ENCODE data around the gene TXNRD2.
A peak's percentile ranks its signal among the peaks of the same experiment; 100 is the strongest.

Gene TXNRD2

DNA sequence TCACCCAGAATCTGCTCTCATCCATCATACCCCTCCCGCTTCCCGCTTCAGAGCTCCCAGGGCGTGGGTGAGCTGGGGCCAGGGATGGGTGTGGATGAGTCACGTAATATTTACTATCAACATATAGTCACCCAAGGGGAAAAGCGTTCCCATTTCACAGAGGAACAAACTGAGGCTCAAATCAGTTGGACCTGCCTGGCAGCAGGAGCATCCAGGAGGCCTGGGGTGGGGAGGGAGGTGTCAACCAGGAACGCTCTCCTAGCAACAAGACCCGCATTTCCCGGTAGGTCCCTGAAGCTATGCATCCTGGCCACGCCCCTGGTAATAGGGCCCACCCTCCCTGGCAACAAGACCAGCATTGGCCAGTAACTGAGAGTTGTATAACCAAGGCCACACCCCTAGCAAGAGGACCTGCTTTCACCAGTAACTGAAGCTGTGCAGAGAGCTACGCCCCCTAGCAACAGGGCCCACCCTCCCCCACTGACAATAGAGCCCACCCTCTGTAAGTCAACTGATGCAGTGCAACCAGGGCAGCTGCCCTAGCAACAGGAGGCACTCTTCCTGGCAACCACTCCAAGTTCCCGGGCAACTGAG lies 32.7 kb upstream of the TXNRD2 start:
- Histone ChIP-seq H3K27me3 (ENCODE audit: control insufficient read depth in 1 of 2, insufficient read depth in 1 of 2, low read length in 2 of 2) (peaks cover 0 to 8% of the 10 kb centered on the region in 2 experiments), H3K4me1 (ENCODE audit: control insufficient read depth, insufficient read depth, low read depth, low read length) (peaks cover 26% of the 10 kb centered on the region), H4K91ac (ENCODE audit: low read length) (no peak overlapping the region), H3K9ac (ENCODE audit: low read length) (no peak overlapping the region), H3K27ac (ENCODE audit: low read length, poor library complexity, severe bottlenecking) (peak overlapping the region; percentile 18), H4K8ac (ENCODE audit: low read length) (peak overlapping the region; percentile 22), H3K23ac (ENCODE audit: low read length in 2 of 2) (no peak overlapping the region), H3K9me3 (ENCODE audit: control insufficient read depth, low read length) (no peaks in the 10 kb centered on the region), H2BK15ac (ENCODE audit: low read depth, poor library complexity, severe bottlenecking) (no peak overlapping the region), H3K4ac (ENCODE audit: low read depth in 1 of 2, low read length in 2 of 2) (no peak overlapping the region), H3K4me2 (ENCODE audit: low read length, poor library complexity, severe bottlenecking) (no peak overlapping the region), H3K4me3 (ENCODE audit: insufficient read depth in 1 of 2, low read depth in 1 of 2, low read length in 2 of 2) (no peak overlapping the region), H2BK5ac (ENCODE audit: low read depth, low read length, poor library complexity, severe bottlenecking) (no peak overlapping the region), H2AFZ (ENCODE audit: low read depth, low read length) (no peak overlapping the region), H3K18ac (ENCODE audit: low read depth in 1 of 2, low read length in 2 of 2) (no peak overlapping the region), H3K36me3 (ENCODE audit: control insufficient read depth in 1 of 2, insufficient read depth in 2 of 2, low read depth in 1 of 2, low read length in 2 of 2) (peaks cover 13 to 73% of the 10 kb centered on the region in 2 experiments), H3K79me1 (replicated peaks; ENCODE audit: low read length, poor library complexity, severe bottlenecking) (no peaks in the 10 kb centered on the region), H2BK120ac (ENCODE audit: low read depth, low read length) (no peak overlapping the region), H2BK12ac (ENCODE audit: low read length in 2 of 2) (no peak overlapping the region), H3K14ac (ENCODE audit: low read length in 2 of 2) (no peak overlapping the region), H2AK5ac (ENCODE audit: low read length, severe bottlenecking) (no peak overlapping the region)
- DNase-seq, result peak; percentile 59
- 54% methylated on average over 7 of the region's 11 CpGs for whole genome bisulfite sequencing

DNA sequence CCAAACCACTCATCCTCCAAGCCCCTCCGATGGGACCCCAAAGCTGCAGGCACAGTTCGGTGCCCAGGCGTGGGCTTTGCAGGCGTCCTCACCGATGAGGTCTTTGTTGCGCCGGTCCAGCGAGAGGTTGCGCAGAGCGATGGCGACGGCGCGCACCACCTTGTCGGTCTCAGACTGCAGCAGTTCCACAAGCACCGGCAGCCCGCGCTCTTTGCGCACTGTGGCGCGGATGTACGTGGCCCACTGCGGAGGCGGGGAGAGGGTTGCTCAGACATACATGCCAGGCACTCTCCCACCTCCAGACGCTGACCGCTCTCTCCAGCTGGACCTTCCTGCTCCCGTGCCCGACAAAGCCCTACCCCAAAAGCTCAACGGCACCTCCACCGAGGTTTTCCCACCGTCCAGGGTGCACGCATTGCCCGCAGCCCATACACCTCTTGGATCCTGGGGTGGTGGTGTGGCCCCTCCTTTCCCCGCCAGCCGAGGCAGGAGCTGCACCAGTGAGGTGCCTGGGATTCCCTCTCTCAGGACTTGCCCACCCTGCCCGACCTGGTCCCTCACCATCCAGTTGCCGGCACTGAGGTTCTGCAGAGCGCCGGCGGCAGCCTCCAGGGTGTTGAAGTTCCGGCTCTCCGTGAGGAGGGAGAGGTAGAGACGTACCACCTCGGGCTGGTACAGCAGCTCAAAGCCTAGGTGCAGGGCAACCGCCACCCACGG lies 32.1 kb upstream of the TXNRD2 start:
- Histone ChIP-seq H2BK15ac (ENCODE audit: low read depth, poor library complexity, severe bottlenecking) (no peak overlapping the region), H2BK12ac (ENCODE audit: low read length in 2 of 2) (no peak overlapping the region), H2AK5ac (ENCODE audit: low read length, severe bottlenecking) (no peak overlapping the region), H3K4me3 (ENCODE audit: insufficient read depth in 1 of 2, low read depth in 1 of 2, low read length in 2 of 2) (no peak overlapping the region), H3K79me1 (replicated peaks; ENCODE audit: low read length, poor library complexity, severe bottlenecking) (no peaks in the 10 kb centered on the region), H2BK120ac (ENCODE audit: low read depth, low read length) (no peak overlapping the region), H3K4me1 (ENCODE audit: control insufficient read depth, insufficient read depth, low read depth, low read length) (peaks cover 26% of the 10 kb centered on the region), H2BK5ac (ENCODE audit: low read depth, low read length, poor library complexity, severe bottlenecking) (no peak overlapping the region), H3K14ac (ENCODE audit: low read length in 2 of 2) (no peak overlapping the region), H3K9ac (ENCODE audit: low read length) (no peak overlapping the region), H4K91ac (ENCODE audit: low read length) (no peak overlapping the region), H4K8ac (ENCODE audit: low read length) (no peak overlapping the region), H3K23ac (ENCODE audit: low read length in 2 of 2) (no peak overlapping the region), H3K18ac (ENCODE audit: low read depth in 1 of 2, low read length in 2 of 2) (no peak overlapping the region), H2AFZ (ENCODE audit: low read depth, low read length) (no peak overlapping the region), H3K4me2 (ENCODE audit: low read length, poor library complexity, severe bottlenecking) (no peak overlapping the region), H3K4ac (ENCODE audit: low read depth in 1 of 2, low read length in 2 of 2) (no peak overlapping the region), H3K9me3 (ENCODE audit: control insufficient read depth, low read length) (no peaks in the 10 kb centered on the region), H3K27me3 (ENCODE audit: control insufficient read depth in 1 of 2, insufficient read depth in 1 of 2, low read length in 2 of 2) (peaks cover 0 to 8% of the 10 kb centered on the region in 2 experiments), H3K36me3 (ENCODE audit: control insufficient read depth in 1 of 2, insufficient read depth in 2 of 2, low read depth in 1 of 2, low read length in 2 of 2) (peaks cover 8 to 72% of the 10 kb centered on the region in 2 experiments), H3K27ac (ENCODE audit: low read length, poor library complexity, severe bottlenecking) (no peak overlapping the region)
- 98% methylated on average over 43 of the region's 46 CpGs for WGBS
- no peak for DNase-seq

DNA sequence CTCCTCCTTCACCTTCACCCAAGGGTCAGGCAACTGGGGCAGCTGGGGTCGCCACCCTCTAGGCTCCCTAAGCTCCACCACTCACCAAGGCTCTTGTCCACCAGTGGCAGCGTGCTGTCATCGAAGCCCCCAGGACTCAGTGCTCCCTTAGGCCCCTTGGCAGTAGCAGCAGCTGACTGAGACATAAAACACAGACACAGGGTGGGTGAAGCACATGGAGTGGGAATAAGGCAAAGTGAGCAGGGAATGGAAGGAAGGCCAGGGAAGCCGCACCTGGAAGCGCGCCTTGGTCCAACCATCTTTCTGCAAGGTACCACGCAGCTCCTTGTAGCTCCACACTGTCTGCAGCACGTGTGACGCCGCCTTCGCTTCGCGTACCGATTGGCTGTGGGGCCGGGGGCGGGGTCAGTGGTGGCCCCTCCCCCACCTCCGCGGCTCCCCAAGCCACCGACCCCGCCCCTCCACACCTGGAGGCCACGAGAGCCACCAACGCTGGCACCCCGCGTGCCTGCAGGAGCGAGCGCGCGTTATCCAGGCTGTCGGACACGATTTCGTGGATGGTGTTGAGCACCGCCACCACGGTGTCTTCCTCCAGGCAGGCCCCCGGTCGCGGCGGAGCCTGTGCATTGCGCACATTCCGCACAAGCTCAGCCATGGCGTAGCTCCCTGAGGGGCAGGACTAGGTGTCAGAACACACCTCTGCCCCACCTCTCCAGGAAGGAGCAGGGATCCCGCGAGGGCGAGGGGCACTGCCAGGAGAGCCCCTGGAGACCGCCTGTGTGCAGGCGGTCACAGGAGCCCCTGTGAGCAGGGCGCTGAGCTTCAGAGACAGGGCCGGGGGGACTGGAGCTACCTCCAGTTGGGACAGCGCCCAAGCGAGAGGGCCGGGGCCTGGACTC lies 31.3 kb upstream of the TXNRD2 start:
- no peak overlapping the region for H2AK5ac ChIP-seq (ENCODE audit: low read length, severe bottlenecking)
- WGBS, result 99% methylated on average over 50 of the region's 50 CpGs
- no peaks in the 10 kb centered on the region for H3K79me1 ChIP-seq (replicated peaks; ENCODE audit: low read length, poor library complexity, severe bottlenecking)

DNA sequence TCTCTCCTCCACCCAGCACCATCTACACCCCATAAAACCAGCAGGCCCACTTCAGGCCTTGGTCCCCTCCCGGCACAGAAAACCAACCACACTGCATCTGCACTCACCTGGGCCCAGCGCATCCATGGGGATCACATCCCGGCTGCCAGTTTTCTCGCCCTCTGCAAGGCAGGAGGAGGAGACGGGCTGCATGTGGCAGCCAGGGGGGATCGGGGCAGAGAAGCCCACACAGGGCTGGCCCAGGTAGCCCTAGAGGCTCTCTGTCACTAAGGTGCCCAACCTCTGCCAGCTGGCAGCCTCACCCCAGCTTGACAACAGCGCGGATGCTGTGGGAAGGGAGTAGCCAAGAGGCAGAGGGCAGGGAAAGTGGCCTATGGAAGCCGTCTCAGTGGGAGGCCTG lies 30.6 kb upstream of the TXNRD2 start:
- H3K9ac ChIP-seq (ENCODE audit: low read length), result no peak overlapping the region
- H3K4me1 ChIP-seq (ENCODE audit: control insufficient read depth, insufficient read depth, low read depth, low read length), result peaks cover 26% of the 10 kb centered on the region
- no peak overlapping the region for H2BK120ac ChIP-seq (ENCODE audit: low read depth, low read length)
- DNase-seq, result no peak
- no peak overlapping the region for H3K14ac ChIP-seq (ENCODE audit: low read length in 2 of 2)
- WGBS, result 96% methylated on average over 9 of the region's 9 CpGs
- H3K4me3 ChIP-seq (ENCODE audit: insufficient read depth in 1 of 2, low read depth in 1 of 2, low read length in 2 of 2), result no peak overlapping the region
- no peaks in the 10 kb centered on the region for H3K79me1 ChIP-seq (replicated peaks; ENCODE audit: low read length, poor library complexity, severe bottlenecking)
- no peak overlapping the region for H3K27ac ChIP-seq (ENCODE audit: low read length, poor library complexity, severe bottlenecking)
- no peak overlapping the region for H3K18ac ChIP-seq (ENCODE audit: low read depth in 1 of 2, low read length in 2 of 2)
- no peak overlapping the region for H2BK15ac ChIP-seq (ENCODE audit: low read depth, poor library complexity, severe bottlenecking)
- no peak overlapping the region for H3K4ac ChIP-seq (ENCODE audit: low read depth in 1 of 2, low read length in 2 of 2)
- H4K91ac ChIP-seq (ENCODE audit: low read length), result no peak overlapping the region
- peaks cover 0 to 8% of the 10 kb centered on the region in 2 experiments for H3K27me3 ChIP-seq (ENCODE audit: control insufficient read depth in 1 of 2, insufficient read depth in 1 of 2, low read length in 2 of 2)
- H2BK12ac ChIP-seq (ENCODE audit: low read length in 2 of 2), result no peak overlapping the region
- no peak overlapping the region for H2AFZ ChIP-seq (ENCODE audit: low read depth, low read length)
- H2AK5ac ChIP-seq (ENCODE audit: low read length, severe bottlenecking), result no peak overlapping the region
- H3K36me3 ChIP-seq (ENCODE audit: control insufficient read depth in 1 of 2, insufficient read depth in 2 of 2, low read depth in 1 of 2, low read length in 2 of 2), result peaks cover 22 to 71% of the 10 kb centered on the region in 2 experiments
- no peak overlapping the region for H4K8ac ChIP-seq (ENCODE audit: low read length)
- H3K4me2 ChIP-seq (ENCODE audit: low read length, poor library complexity, severe bottlenecking), result no peak overlapping the region
- no peak overlapping the region for H2BK5ac ChIP-seq (ENCODE audit: low read depth, low read length, poor library complexity, severe bottlenecking)
- no peak overlapping the region for H3K23ac ChIP-seq (ENCODE audit: low read length in 2 of 2)
- no peaks in the 10 kb centered on the region for H3K9me3 ChIP-seq (ENCODE audit: control insufficient read depth, low read length)

More for the DNA sequence above, 31.3 kb upstream of the TXNRD2 start:
- no peak overlapping the region for H3K14ac ChIP-seq (ENCODE audit: low read length in 2 of 2)
- H2BK120ac ChIP-seq (ENCODE audit: low read depth, low read length), result no peak overlapping the region
- H4K8ac ChIP-seq (ENCODE audit: low read length), result no peak overlapping the region
- no peak overlapping the region for H3K18ac ChIP-seq (ENCODE audit: low read depth in 1 of 2, low read length in 2 of 2)
- H2BK12ac ChIP-seq (ENCODE audit: low read length in 2 of 2), result no peak overlapping the region
- H3K4me3 ChIP-seq (ENCODE audit: insufficient read depth in 1 of 2, low read depth in 1 of 2, low read length in 2 of 2), result no peak overlapping the region
- H3K27me3 ChIP-seq (ENCODE audit: control insufficient read depth in 1 of 2, insufficient read depth in 1 of 2, low read length in 2 of 2), result peaks cover 0 to 8% of the 10 kb centered on the region in 2 experiments
- H4K91ac ChIP-seq (ENCODE audit: low read length), result no peak overlapping the region
- DNase-seq, result no peak
- H3K4me2 ChIP-seq (ENCODE audit: low read length, poor library complexity, severe bottlenecking), result no peak overlapping the region
- peaks cover 26% of the 10 kb centered on the region for H3K4me1 ChIP-seq (ENCODE audit: control insufficient read depth, insufficient read depth, low read depth, low read length)
- H3K23ac ChIP-seq (ENCODE audit: low read length in 2 of 2), result no peak overlapping the region
- H3K36me3 ChIP-seq (ENCODE audit: control insufficient read depth in 1 of 2, insufficient read depth in 2 of 2, low read depth in 1 of 2, low read length in 2 of 2), result peaks cover 16 to 72% of the 10 kb centered on the region in 2 experiments
- H3K27ac ChIP-seq (ENCODE audit: low read length, poor library complexity, severe bottlenecking), result no peak overlapping the region
- no peak overlapping the region for H2BK15ac ChIP-seq (ENCODE audit: low read depth, poor library complexity, severe bottlenecking)
- H3K9ac ChIP-seq (ENCODE audit: low read length), result no peak overlapping the region
- no peak overlapping the region for H3K4ac ChIP-seq (ENCODE audit: low read depth in 1 of 2, low read length in 2 of 2)
- H2AFZ ChIP-seq (ENCODE audit: low read depth, low read length), result no peak overlapping the region
- no peaks in the 10 kb centered on the region for H3K9me3 ChIP-seq (ENCODE audit: control insufficient read depth, low read length)
- H2BK5ac ChIP-seq (ENCODE audit: low read depth, low read length, poor library complexity, severe bottlenecking), result no peak overlapping the region
